GM19438 (cell line): ENCODE results near the gene AGAP2.

Experiments used
- ATAC-seq: cut with Tn5 transposase; IDR thresholded peaks from one replicate; pipeline ENCODE4 v1.9.1; 2021; ENCODE audit warnings: low read depth; ENCODE audit not compliant: unreplicated experiment

Gene AGAP2

DNA sequence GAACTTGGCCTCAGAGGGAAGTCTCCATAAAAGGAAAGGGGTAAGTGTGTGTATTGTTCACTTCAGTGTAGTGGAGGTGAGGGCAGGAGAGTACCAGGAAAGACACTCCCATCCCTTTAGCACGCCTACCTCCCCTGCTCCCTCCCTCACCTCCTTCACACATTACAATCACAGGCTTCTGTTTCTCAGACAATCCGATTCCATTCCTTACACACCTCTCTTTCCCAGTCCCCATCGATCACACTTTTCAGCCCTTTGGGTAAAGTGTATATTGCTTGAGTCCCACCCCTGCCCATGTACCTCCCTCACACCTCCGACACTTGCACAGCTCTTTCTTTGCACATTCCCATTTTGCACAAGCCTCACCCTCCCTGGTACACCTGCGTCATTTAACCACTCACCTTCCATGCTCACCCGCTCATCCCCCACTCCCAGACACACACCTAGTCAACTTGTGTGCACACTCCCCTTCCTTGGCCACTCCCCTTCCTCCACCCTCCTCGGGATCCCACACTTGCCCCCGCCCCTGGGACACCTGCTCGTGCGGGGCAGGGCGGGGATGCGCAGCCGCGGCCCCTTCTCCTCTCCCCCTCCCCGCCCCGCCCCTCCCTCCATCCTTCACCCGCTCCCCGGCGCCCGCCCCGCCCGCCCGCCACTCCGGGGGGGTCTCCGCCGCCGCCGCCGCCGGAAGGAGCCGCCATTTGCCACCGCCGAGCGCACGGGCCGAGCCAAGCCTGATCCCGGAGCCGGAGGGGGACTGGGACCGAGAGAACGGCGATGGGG lies 16.1 kb upstream of the AGAP2 start, which contains the start of gene MARCHF9:
MARCHF9 (plus strand) TSS at position 693 of the 783 bp plus-strand sequence. CDS start 426 bp downstream, outside the sequence.
- peak; percentile 37 for ATAC-seq

DNA sequence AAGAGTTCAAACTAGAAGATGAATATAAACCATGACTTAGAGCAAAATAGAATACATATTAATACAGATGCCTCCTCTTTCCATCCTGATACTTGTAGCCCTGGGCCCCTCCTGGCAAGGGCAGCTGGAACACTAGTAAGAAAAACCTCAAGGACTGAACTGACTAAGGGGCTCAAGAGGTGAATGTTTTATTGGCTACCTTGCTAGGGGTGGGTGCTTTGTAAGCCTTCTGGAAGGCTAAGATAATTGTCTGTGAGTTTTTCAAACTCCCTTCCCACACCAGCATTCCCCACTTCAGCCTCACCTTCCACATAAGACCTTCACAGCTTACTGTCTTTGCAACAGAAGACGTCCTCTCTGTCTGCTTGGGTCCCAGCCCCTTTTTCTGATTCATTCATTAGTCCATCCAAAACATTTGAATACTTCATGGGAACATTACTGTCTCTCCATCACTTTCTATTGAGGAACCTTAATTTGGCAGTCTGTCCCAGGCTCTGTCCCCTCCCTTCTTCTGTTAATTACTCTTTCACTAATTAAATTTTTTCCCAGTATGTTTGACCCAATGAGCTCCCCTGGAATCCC lies 15.3 kb upstream of the AGAP2 start:
- ATAC-seq, result no peak

DNA sequence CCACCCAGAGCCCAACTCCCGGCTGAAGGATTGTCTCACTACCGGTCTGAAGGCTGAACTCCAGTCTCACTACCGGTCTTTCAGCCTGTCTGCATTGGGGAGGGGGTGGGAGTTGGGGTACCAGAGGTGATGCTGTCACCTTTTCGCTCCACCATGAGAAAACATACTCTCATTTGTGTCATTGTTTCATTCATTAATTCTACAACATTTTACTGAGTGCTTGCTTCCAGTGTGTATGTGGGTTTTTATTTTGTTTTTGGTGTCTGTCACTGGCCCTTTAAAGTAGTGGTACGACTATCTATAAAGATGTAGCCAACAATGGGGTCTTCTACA lies 14.1 kb upstream of the AGAP2 start:
- ATAC-seq, result no peak

DNA sequence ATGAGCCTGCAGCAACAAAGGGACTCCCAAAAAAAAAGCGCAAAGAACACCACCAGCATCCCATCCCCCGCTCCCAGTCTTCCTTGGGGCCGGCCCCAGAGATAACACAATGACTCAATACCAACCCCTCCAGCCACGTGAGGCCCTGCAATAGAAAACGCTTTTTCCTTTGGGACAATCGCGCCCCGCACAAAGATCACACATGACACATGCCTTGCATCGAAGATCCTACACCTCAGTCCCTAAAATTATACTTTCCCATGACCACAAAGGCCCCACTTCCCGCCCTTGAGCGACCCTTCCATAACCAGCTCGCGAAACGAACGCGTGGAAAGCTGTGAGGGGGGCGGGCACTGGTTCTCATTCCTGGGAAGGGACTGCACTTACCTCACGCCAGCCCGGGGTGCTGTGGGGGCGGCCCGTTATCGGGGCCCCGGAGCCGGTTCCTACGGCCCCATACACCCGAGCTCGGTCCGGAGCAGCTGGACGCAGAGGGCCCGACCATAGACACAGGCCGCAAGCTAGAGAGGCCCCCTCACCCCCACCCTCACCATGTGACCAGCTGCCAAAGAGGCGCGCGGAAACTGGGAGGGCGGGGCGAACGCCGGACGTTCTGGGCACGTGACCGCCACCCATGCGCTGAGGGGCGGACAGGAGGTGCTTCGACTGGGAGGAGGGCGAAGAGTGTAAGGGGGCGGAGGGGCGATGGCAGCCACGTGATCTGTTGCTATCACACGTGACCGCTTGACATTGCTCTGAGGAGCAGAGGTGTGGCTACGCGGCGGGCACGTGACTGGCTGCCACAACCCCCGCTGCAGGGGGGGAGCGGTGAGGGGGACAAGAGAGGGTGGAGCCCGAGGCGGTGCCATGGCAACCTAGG lies 13.5 kb upstream of the AGAP2 start, which contains the start of gene CDK4:
CDK4 (minus strand) TSS at position 523 of the 880 bp plus-strand sequence. CDS start 593 bp downstream, outside the sequence.
- peak; percentile 68 for ATAC-seq

DNA sequence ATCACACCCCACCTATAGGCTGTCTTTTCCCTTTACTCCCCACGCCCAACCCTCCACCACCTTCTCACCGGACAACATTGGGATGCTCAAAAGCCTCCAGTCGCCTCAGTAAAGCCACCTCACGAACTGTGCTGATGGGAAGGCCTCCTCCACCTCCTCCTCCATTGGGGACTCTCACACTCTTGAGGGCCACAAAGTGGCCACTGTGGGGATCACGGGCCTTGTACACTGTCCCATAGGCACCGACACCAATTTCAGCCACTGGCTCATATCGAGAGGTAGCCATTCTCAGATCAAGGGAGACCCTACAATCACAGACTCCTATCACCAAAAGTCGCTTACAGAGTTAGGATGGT lies 12.9 kb upstream of the AGAP2 start:
- ATAC-seq, result no peak

- ATAC-seq, result no peak
Observed at GRCh38 chr12:57750561-57751431, 12.3 kb upstream of the AGAP2 start.

- ATAC-seq, result no peak
Observed at GRCh38 chr12:57749061-57749460, 10.5 kb upstream of the AGAP2 start.

- ATAC-seq, result no peak
Observed at GRCh38 chr12:57746025-57746424, 7.5 kb upstream of the AGAP2 start.

DNA sequence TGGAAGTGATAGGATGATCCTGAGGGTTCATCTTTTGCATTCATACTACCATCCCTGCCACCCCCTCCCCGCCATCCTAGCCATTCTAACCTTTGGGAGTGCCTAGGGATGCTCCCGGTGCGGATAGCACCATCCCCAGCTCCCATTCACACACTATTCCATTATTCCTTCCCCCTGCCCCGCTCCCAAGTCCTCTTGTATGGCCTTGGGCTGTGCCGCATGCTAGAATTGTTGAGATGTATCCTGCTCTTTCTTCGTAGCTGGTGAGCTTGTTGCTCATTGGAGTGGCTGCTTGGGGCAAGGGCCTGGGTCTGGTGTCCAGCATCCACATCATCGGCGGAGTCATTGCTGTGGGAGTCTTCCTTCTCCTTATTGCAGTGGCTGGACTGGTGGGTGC lies 6.9 kb upstream of the AGAP2 start:
- ATAC-seq, result no peak

DNA sequence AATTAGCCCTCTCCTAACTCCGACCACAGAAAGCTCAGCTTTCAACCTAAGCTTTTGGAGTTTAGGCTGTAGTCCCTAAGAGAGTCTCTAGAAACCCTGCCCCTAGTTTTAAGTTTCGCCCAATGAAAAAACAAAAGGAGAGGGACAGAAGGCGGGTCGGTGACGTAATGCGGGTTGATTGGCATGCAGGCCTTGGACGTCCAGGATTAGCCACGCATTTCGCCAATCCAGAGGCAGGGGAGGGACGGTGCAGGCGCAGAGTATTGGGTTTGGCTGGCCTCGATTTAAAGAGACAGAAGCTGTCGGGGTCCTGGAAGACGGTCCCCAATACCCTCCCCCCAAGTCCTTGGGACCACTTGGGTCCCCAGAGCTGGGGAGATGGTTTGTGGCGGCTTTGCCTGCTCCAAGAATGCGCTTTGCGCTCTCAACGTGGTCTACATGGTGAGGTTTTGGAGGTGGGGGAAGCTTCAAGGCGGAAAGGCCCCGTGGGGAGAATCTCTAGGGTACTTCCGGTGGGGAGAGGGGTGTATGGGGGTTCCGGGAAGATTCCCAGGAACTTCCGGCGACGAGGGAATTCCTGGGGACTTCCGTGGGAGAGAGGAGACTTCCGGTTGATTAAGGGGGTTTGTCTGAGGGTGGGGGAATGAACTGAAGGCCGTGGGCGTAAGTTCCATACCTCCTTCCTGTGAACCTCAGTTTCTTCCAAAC lies 6.4 kb upstream of the AGAP2 start, which contains the start of gene TSPAN31:
TSPAN31 (plus strand) TSS at position 263 of the 708 bp plus-strand sequence; CDS start at position 379, 116 bp downstream.
- ATAC-seq, result peak; percentile 85

DNA sequence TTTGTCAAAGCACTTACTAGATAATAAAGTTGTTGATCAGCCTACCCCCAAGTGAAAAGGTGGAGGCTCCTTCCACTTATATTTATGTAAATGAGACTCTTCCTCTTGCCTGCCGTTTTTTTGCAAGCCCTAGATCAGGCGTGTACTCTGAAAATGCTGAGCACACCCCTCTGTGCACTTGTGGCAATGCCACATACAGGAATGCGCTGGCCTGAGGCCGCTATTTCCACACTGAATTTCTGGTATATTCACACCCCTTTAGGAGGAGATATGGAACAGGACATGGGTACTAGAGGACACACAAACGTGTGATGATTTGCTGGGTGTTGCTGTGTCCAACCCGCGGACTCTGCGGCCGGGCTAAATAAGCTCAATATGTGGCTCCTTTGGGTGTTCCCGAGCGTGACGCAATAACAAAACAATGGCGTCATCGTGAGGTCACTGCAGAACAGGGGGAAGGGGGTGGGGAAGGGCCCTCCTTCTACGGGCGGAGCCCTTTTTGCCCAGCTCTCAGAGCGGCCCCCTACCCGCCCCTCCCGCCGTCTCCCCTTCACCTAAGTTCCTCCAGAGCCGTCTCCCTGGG lies 5.7 kb upstream of the AGAP2 start:
- peak; percentile 32 for ATAC-seq

DNA sequence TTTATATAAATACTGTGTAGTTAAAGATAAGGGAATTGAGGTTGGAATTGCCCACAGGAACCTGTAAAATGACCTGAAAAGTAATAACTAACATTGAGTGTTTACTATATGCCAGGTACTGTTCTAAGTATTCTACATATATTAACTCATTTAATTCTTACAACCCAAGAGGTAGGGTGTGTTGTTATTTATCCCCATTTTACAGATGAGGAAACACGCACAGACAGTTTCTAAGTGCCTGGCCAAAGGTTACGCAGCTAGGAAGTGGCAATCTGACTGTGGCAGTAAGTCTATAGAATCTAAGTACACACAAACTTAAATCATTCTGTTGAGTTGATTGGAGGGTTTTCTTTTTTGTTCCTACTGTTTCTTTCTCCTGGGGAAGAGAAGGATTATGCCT lies 5.2 kb upstream of the AGAP2 start:
- ATAC-seq, result no peak

DNA sequence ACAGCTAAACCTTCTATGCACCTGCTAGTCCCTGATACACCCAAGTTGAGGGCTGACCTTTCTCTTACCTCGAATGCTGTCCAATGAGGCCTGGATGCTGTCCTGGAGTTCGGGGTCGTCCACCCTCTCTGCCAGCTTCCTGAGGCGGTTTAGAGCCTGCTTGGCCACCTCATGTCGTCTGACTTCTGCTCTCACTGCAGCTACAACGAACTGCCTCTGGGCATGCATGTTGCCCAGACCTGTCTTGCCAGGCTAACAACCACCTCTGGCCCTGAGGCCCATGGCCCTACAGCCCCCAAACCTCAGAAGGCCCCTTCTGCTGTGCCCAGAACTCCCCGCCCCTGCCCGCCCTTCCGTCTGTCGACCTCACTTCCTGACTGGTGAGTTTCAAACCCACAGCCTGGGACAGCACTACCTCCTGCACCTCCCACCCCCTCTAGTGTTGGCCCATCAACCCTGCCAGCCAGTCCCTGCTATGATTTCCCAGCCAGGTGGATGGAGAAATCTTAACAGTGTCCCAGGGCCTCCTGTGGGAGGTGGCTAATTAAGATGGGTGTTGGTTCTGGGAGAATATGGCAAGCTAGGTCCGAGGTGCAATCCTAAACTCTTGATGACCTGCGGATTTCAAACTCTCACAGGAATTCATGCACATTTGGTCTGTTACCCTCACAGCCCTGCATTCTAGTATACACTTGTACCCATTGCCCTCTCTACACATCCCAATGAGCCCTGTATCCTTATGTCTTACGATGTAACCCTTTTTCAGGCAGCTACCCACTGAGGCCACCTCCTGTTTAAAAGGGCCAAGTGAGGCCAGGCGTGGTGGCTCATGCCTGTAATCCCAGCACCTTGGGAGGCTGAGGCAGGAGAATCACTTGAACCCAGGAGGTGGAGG lies 3.5 kb upstream of the AGAP2 start:
- peak; percentile 45 for ATAC-seq

DNA sequence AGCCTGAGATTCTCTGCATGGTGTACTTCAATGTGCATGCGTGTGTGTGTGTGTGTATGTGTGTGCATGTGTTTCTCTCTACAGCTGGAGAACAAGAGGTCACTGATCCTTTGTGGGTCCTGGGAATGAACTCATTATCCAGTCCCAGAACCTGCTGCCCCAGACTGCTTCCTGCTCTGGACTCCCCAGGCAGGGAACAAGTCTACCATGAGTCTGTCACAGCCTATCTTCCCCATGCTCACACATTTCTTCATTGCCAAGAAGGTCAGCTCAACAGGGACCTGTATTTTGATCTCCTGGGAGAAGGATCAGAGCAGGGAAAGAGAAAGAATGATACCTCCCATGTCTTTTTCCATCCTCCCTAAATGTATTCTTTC lies 2.9 kb upstream of the AGAP2 start:
- no peak for ATAC-seq

- ATAC-seq, result peak; percentile 42
Observed at GRCh38 chr12:57740656-57741412, 2.3 kb upstream of the AGAP2 start.

DNA sequence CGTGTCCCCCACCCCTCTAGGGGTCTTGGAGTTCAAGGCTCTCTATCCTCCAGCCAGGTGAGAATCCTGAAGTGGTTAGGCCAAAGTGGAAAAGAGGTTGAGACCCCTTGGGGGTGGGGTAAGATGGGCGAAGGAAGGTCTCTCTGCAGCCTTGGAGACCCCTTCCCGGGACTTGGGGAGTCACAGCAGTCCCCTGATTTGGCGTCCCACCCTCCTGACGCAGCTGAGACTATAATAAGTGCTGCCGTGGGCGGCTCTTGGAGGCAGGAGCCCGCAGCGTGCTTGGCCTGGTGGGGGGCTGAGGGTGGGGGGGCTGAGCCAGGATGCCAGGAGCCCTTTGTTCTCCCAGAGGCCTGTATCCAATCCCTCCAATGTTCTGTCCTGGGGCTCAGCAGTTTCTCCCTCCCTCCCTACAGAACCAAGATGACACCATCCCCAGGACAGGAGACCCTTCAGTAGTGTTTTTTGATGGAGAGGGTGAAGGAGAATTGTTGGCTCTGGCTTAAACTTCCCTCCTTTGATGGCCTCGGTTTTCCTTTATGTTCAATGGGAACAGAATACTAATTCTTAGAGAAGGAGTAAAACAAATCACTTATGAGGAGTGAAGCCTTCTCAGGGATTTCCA lies 1.5 kb upstream of the AGAP2 start:
- no peak for ATAC-seq

GRCh38 chr12:57739387-57739786 lies 845 bp upstream of the AGAP2 start:
- ATAC-seq, result no peak
